Upper lobe of right lung (tissue), 1 donor: ENCODE results near the gene MINK1. TPM values are rescaled to one million over a fixed set of nuclear protein-coding genes. Genes with fewer than 3 reads are reported as not detected.

Experiments used
- ATAC-seq: fragments of 200-7000 bp; cut with Tn5 transposase; one replicate; pipeline ENCODE4 v1.9.1; 2020; ENCODE audit warnings: mild to moderate bottlenecking, moderate library complexity
- DNase-seq: peaks from one replicate; pipeline ENCODE4 v3.0.0-alpha.2; 2020
- H3K27ac ChIP-seq: fragments of 200-600 bp; one replicate; pipeline ENCODE4 v1.8.0; 2022
- H3K27me3 ChIP-seq: fragments of 200-600 bp; one replicate; pipeline ENCODE4 v1.8.0; 2022; ENCODE audit warnings: mild to moderate bottlenecking
- H3K36me3 ChIP-seq: fragments of 200-600 bp; one replicate; pipeline ENCODE4 v1.8.0; 2022
- H3K4me1 ChIP-seq: fragments of 200-600 bp; one replicate; pipeline ENCODE4 v1.8.0; 2022
- H3K4me3 ChIP-seq: fragments of 200-600 bp; one replicate; pipeline ENCODE4 v1.8.0; 2022; ENCODE audit warnings: mild to moderate bottlenecking
- H3K9me3 ChIP-seq: fragments of 200-600 bp; one replicate; pipeline ENCODE4 v1.8.0; 2022
- CTCF ChIP-seq: fragments of 200-600 bp; IDR thresholded peaks from one replicate; pipeline ENCODE4 v1.8.0; 2022; ENCODE audit warnings: antibody characterized with exemption
- intact Hi-C: fragments of 100-400 bp; cut with DNase I; formaldehyde crosslinking; loops from one replicate; pipeline ENCODE4 v1.11.0; 2022
- total RNA-seq: library from RNA; stranded (reverse); fragmentation: NEBNext Ultra II Directional; extraction: Animal tissue kit (Norgen Biotek cat#: 25700); gene quantifications from one replicate; pipeline ENCODE4 v1.2.1, GENCODE V29; 2021
- donor health status: DM: no; HTN: yes; CAD: no; lungs with severe emphysema.

MINK1 gene
- total RNA-seq, 1 donor from 2014 or later, result 121 TPM

- Histone ChIP-seq H3K4me3 (no peak overlapping the region), H3K36me3 (peaks cover 50% of the 10 kb centered on the region), H3K9me3 (no peaks in the 10 kb centered on the region), H3K4me1 (peaks cover 9% of the 10 kb centered on the region), H3K27me3 (peaks cover 6% of the 10 kb centered on the region), H3K27ac (no peak overlapping the region)
- TF ChIP-seq CTCF, result no peak
- ATAC-seq, result no peak
- DNase-seq, result no peak
- intact Hi-C loops, result no loop called here
Observed at GRCh38 chr17:4897198-4897687, 64.1 kb downstream of the MINK1 start.

DNA sequence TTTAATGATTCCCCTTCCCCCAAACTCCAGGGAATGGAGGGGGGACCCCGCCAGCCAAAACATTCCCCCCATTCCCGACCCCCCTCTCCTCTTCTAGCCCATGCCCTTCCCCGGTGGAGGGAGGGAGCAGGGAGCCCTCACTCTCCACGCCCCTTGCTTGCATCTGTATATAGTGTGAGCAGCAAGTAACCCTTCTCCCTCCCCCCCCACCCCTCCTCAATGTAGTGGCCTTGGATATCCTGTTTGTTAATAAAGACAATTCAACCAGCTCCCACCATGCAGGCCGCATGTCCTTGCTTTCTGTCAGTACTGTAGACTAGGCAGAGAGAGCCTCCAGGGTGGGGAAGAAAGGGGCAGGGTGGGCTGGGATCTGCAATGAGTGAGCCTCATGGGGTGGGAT is 64.6 kb downstream of the MINK1 start:
- DNase-seq, result no peak
- Histone ChIP-seq H3K27ac (no peak overlapping the region), H3K9me3 (no peaks in the 10 kb centered on the region), H3K4me1 (peaks cover 9% of the 10 kb centered on the region), H3K36me3 (peaks cover 45% of the 10 kb centered on the region), H3K4me3 (no peak overlapping the region), H3K27me3 (peaks cover 6% of the 10 kb centered on the region)
- ATAC-seq, result no peak
- TF ChIP-seq CTCF, result no peak
- intact Hi-C loops, result no loop called here

GRCh38 chr17:4898351-4898750 is 65.2 kb downstream of the MINK1 start:
- TF ChIP-seq CTCF, result no peak
- Histone ChIP-seq H3K9me3 (no peaks in the 10 kb centered on the region), H3K27ac (no peak overlapping the region), H3K36me3 (peaks cover 39% of the 10 kb centered on the region), H3K4me1 (peaks cover 9% of the 10 kb centered on the region), H3K4me3 (no peak overlapping the region), H3K27me3 (peaks cover 6% of the 10 kb centered on the region)
- no peak for DNase-seq
- ATAC-seq, result no peak
- intact Hi-C loops, result no loop called here

GRCh38 chr17:4898927-4899326 is 65.8 kb downstream of the MINK1 start:
- DNase-seq, result no peak
- Histone ChIP-seq H3K4me1 (peaks cover 9% of the 10 kb centered on the region), H3K27ac (no peak overlapping the region)

DNA sequence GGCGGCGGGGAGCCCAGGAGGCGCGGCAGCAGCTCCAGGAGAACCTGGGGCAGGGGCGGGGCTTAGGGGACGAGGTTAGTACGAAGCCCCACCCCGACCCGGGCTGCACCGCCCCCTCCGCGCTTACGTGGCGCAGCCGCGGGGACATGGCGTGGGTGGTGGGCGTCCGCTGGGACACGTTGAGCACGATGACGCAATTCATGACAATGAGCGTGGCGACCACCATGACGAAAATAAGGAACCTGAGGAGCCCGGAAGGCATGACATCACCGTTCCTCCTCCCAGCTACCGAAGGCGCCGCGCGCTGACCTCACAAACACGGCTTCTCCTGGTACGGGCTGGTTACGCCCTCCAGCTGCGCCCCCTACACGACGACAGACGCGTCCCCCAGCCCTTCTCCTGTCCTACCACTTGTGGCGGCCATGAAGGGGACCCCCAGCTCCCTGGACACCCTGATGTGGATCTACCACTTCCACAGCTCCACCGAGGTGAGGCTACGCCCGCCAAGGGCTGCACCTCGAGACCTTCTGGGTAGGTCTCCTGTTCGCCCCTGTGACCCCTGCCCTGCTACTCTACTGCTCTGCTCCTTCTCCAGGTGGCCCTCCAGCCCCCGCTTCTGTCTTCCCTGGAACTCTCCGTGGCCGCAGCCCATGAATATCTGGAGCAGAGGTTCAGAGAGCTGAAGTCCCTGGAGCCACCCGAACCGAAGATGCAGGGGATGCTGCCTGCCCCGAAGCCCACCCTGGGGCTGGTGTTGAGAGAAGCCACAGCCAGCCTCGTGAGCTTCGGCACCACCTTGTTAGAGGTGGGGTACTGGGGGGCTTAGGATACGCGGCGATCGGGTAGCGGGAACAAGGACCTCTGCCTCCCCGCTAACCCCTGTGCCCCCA is 66.4 kb downstream of the MINK1 start, which contains the start of gene C17orf107:
Gene C17orf107 (plus strand): TSS at position 196 of the 890 bp plus-strand sequence. CDS start 227 bp downstream, at position 423.
- Histone ChIP-seq H3K4me1 (peaks cover 9% of the 10 kb centered on the region), H3K27ac (no peak within 1 kb of the TSS), H3K36me3 (peaks cover 27% of the 10 kb centered on the region), H3K4me3 (peak within 1 kb of the TSS; percentile 53), H3K9me3 (no peaks in the 10 kb centered on the region), H3K27me3 (peaks cover 6% of the 10 kb centered on the region)
- intact Hi-C loops, result loop anchor here (10.0 kb wide), 1 partner anchor 165 kb away; no protein-coding TSS in a partner anchor
- DNase-seq, result peak; percentile 95
- peak; percentile 80 for ATAC-seq
- no peak for TF ChIP-seq CTCF

More at GRCh38 chr17:4898927-4899326, 65.8 kb downstream of the MINK1 start:
- peaks cover 6% of the 10 kb centered on the region for H3K27me3 ChIP-seq
- intact Hi-C loops, result no loop called here
- ATAC-seq, result no peak
- no peaks in the 10 kb centered on the region for H3K9me3 ChIP-seq
- peaks cover 33% of the 10 kb centered on the region for H3K36me3 ChIP-seq
- TF ChIP-seq CTCF, result no peak
- peak overlapping the region; percentile 53 for H3K4me3 ChIP-seq
